Measurements from ENCODE around the gene KLF13.

DNA sequence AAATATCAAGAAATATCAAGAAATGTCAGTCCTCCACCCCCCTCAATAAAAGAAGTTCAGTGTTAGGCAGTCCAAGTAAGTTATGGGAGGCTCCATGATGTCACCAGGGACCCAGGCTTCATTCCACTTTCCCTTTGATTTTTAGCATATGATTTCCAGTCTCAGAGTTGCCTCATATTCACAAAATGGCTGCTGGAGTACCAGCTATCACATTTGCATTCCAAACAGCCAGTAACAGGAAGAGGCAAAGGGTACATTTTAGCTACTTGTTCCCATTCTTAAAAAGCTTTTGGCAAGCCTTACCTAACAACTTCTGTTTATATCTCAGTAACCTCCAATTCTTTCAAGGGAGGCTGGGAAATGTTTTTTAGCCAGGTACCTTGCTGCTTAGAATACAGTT is 13.4 kb upstream of the KLF13 start:
- TF ChIP-seq CTCF (IDR thresholded peaks at IDR 0.05 in 2 of 3, conservative IDR thresholded peaks at IDR 0.05 in 1 of 3; ENCODE audit: control insufficient read depth in 2 of 3, extremely low read depth in 1 of 3, insufficient read depth in 1 of 3, low read depth in 3 of 3, low read length in 3 of 3) (no peak), POLR2AphosphoS5 (IDR thresholded peaks at IDR 0.05; ENCODE audit: low read length) (no peak), MLLT1 (IDR thresholded peaks at IDR 0.05) (no peak), PRDM15 (CRISPR knock-in tag; IDR thresholded peaks at IDR 0.05) (no peak)
